ENCODE results near the gene SULF2.

GRCh38 chr20:47733892-47734291 lies 51.4 kb downstream of the SULF2 start:
- no peak for TF ChIP-seq CREM (IDR thresholded peaks at IDR 0.05; ENCODE audit: low read depth)
- TF ChIP-seq POLR2A (conservative IDR thresholded peaks at IDR 0.05), result no peak
- TF ChIP-seq ZBED1 (IDR thresholded peaks at IDR 0.05), result no peak
- TF ChIP-seq POLR2AphosphoS5 (IDR thresholded peaks at IDR 0.05; ENCODE audit: control insufficient read depth, insufficient read depth, low read depth, low read length), result no peak
- no peak for TF ChIP-seq RAD21 (CRISPR knock-in tag; conservative IDR thresholded peaks at IDR 0.05 in 1 of 2, IDR thresholded peaks at IDR 0.05 in 1 of 2)
- TF ChIP-seq TAF1 (IDR thresholded peaks at IDR 0.05; ENCODE audit: control insufficient read depth, extremely low read depth, insufficient read depth, low read length, severe bottlenecking), result no peak
- TF ChIP-seq FOXA1 (IDR thresholded peaks at IDR 0.05; ENCODE audit: borderline replicate concordance), result no peak
- no peak for TF ChIP-seq CTCF (IDR thresholded peaks at IDR 0.05 in 2 of 3, conservative IDR thresholded peaks at IDR 0.05 in 1 of 3; ENCODE audit: insufficient read depth in 2 of 3, low read depth in 1 of 3, low read length in 3 of 3)
- TF ChIP-seq ZBTB49 (CRISPR knock-in tag; IDR thresholded peaks at IDR 0.05; ENCODE audit: borderline replicate concordance), result no peak
- no peak for TF ChIP-seq HNRNPH1 (optimal IDR thresholded peaks at IDR 0.05; ENCODE audit: low read depth, low read length)
- TF ChIP-seq ZNF699 (CRISPR knock-in tag; IDR thresholded peaks at IDR 0.05; ENCODE audit: insufficient replicate concordance), result no peak
